ENCODE results near the gene IL19.

Gene IL19

DNA sequence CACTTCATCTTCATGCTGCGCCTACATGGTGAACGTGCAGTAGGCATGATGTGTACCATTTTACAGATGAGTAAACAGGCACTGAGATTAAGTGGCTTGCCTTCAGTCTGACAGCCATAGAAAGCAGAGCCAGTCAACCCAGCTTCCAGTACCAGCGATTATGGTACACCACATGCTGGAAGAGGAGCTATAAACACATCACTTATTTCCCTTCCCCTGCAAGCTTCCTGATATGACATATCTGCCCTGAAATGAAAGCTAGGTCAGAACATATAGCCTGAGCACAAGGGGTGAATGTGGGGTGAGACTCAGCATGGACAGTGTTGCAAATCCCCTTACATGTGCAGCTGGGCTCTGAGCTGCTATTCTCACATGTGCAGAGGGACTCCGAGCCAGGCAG is 61.1 kb downstream of the IL19 start:
- Histone ChIP-seq H3K27me3 (ENCODE audit: low read length) (no peaks in the 10 kb centered on the region), H3K36me3 (ENCODE audit: low read length) (no peaks in the 10 kb centered on the region), H2AFZ (ENCODE audit: low read depth, low read length, severe bottlenecking) (no peak overlapping the region), H4K20me1 (ENCODE audit: low read depth, low read length) (no peaks in the 10 kb centered on the region), H3F3A (ENCODE audit: insufficient read depth) (no peaks in the 10 kb centered on the region), H3K27ac (ENCODE audit: low read depth, low read length) (no peak overlapping the region), H3K9me2 (replicated peaks; ENCODE audit: insufficient read depth, low read length) (no peaks in the 10 kb centered on the region), H3K4me3 (ENCODE audit: insufficient read depth, low read length, poor library complexity, severe bottlenecking) (no peak overlapping the region), H3K4me2 (ENCODE audit: low read depth, low read length, poor library complexity, severe bottlenecking) (no peak overlapping the region), H3K9me3 (ENCODE audit: insufficient read depth, low read length) (no peaks in the 10 kb centered on the region), H3K79me2 (ENCODE audit: insufficient read depth, low read length) (no peaks in the 10 kb centered on the region), H3K9ac (ENCODE audit: low read length) (no peak overlapping the region)
- TF ChIP-seq EZH2phosphoT487 (conservative IDR thresholded peaks at IDR 0.05; ENCODE audit: low read length) = no peak
- TF ChIP-seq, protein P1, sequence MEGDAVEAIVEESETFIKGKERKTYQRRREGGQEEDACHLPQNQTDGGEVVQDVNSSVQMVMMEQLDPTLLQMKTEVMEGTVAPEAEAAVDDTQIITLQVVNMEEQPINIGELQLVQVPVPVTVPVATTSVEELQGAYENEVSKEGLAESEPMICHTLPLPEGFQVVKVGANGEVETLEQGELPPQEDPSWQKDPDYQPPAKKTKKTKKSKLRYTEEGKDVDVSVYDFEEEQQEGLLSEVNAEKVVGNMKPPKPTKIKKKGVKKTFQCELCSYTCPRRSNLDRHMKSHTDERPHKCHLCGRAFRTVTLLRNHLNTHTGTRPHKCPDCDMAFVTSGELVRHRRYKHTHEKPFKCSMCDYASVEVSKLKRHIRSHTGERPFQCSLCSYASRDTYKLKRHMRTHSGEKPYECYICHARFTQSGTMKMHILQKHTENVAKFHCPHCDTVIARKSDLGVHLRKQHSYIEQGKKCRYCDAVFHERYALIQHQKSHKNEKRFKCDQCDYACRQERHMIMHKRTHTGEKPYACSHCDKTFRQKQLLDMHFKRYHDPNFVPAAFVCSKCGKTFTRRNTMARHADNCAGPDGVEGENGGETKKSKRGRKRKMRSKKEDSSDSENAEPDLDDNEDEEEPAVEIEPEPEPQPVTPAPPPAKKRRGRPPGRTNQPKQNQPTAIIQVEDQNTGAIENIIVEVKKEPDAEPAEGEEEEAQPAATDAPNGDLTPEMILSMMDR (IDR thresholded peaks at IDR 0.05; ENCODE audit: insufficient read depth, low read length, poor library complexity, severe bottlenecking) = no peak

DNA sequence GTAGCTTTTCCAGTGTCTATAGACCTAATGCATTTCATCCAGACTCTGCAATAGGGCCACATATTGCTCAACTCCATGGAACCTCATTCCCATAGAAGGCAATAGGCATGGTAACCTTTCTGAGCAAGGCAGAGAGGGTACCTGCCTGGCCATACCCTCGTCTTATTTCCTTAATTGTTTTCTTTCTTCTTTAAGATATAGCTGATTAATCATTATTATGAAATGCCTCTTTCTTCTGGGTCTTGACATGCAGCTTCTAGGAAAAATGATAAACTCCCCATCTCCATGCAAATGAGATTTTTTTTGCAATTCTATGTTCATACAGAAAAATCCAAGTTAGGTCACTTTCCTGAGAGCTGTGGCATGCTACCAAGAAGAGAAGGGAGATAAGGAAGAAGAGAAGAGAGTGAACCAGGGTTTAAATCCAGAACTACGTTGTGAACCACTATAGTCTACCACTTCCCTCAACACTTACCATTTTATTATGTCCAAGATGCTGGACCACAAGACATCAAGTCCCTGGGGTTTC is 61.8 kb downstream of the IL19 start:
- no peaks in the 10 kb centered on the region for H3K36me3 ChIP-seq (ENCODE audit: low read length)
- H3F3A ChIP-seq (ENCODE audit: insufficient read depth) = no peaks in the 10 kb centered on the region
- H3K27ac ChIP-seq (ENCODE audit: low read depth, low read length) = no peak overlapping the region
- no peak overlapping the region for H3K4me3 ChIP-seq (ENCODE audit: insufficient read depth, low read length, poor library complexity, severe bottlenecking)
- TF ChIP-seq, protein P1 (IDR thresholded peaks at IDR 0.05; ENCODE audit: insufficient read depth, low read length, poor library complexity, severe bottlenecking) = no peak
- TF ChIP-seq EZH2phosphoT487 (conservative IDR thresholded peaks at IDR 0.05; ENCODE audit: low read length) = no peak
- H3K4me2 ChIP-seq (ENCODE audit: low read depth, low read length, poor library complexity, severe bottlenecking) = no peak overlapping the region
- no peaks in the 10 kb centered on the region for H4K20me1 ChIP-seq (ENCODE audit: low read depth, low read length)
- H3K79me2 ChIP-seq (ENCODE audit: insufficient read depth, low read length) = no peaks in the 10 kb centered on the region
- no peak overlapping the region for H2AFZ ChIP-seq (ENCODE audit: low read depth, low read length, severe bottlenecking)
- no peak overlapping the region for H3K9ac ChIP-seq (ENCODE audit: low read length)
- no peaks in the 10 kb centered on the region for H3K9me2 ChIP-seq (replicated peaks; ENCODE audit: insufficient read depth, low read length)
- no peaks in the 10 kb centered on the region for H3K9me3 ChIP-seq (ENCODE audit: insufficient read depth, low read length)
- no peaks in the 10 kb centered on the region for H3K27me3 ChIP-seq (ENCODE audit: low read length)

DNA sequence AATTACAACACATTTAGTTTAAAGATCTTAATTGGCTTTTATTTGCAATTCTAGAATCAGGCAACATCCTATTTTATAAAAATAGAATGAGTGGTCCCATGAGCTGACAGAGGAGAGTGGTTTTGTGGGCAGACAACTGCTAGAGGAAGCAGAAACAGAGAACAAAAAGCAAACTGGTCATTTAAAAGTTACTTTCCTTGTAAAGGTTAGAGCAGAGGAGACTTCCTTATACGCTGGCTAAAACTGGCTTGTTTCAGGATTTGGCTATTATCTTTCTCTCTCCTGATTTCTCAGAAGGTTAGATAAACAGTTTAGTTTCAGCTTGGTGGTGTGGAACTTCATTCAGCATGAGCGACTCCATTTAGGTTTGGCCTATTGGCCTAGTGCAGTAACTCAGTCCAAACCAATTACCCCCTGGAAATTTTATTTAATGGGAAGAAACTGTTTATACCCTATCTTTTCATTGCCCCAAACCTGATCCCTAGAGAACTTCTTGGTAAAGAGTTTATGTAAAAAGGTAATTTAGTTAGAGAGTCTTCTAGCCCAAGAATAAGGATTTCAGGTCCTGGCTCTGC is 62.6 kb downstream of the IL19 start:
- Histone ChIP-seq H3K36me3 (ENCODE audit: low read length) (no peaks in the 10 kb centered on the region), H4K20me1 (ENCODE audit: low read depth, low read length) (no peaks in the 10 kb centered on the region), H3K9me2 (replicated peaks; ENCODE audit: insufficient read depth, low read length) (no peaks in the 10 kb centered on the region), H3K9me3 (ENCODE audit: insufficient read depth, low read length) (no peaks in the 10 kb centered on the region), H3K79me2 (ENCODE audit: insufficient read depth, low read length) (no peaks in the 10 kb centered on the region), H3F3A (ENCODE audit: insufficient read depth) (no peaks in the 10 kb centered on the region), H3K4me3 (ENCODE audit: insufficient read depth, low read length, poor library complexity, severe bottlenecking) (no peak overlapping the region), H3K9ac (ENCODE audit: low read length) (no peak overlapping the region), H3K27ac (ENCODE audit: low read depth, low read length) (no peak overlapping the region), H3K4me2 (ENCODE audit: low read depth, low read length, poor library complexity, severe bottlenecking) (no peak overlapping the region), H3K27me3 (ENCODE audit: low read length) (no peaks in the 10 kb centered on the region), H2AFZ (ENCODE audit: low read depth, low read length, severe bottlenecking) (no peak overlapping the region)
- TF ChIP-seq, protein P1 (IDR thresholded peaks at IDR 0.05; ENCODE audit: insufficient read depth, low read length, poor library complexity, severe bottlenecking) = no peak
- TF ChIP-seq EZH2phosphoT487 (conservative IDR thresholded peaks at IDR 0.05; ENCODE audit: low read length) = no peak
